Activated effector memory CD4-positive, alpha-beta T cell treated with anti-CD3 and anti-CD28 coated beads, Interleukin-2, amount 50 U/mL, for 16 hours (primary cell): ENCODE measurements around the gene CYP39A1.
"Not testable (repeated sequence)": the region's sequence is repeated elsewhere in the genome, so short reads cannot be mapped to it uniquely, and the experiment has no call there.

ENCODE experiments used
- DNase-seq: peaks from one replicate; pipeline ENCODE4 v3.0.0-alpha.2; 2020

CYP39A1 gene

DNA sequence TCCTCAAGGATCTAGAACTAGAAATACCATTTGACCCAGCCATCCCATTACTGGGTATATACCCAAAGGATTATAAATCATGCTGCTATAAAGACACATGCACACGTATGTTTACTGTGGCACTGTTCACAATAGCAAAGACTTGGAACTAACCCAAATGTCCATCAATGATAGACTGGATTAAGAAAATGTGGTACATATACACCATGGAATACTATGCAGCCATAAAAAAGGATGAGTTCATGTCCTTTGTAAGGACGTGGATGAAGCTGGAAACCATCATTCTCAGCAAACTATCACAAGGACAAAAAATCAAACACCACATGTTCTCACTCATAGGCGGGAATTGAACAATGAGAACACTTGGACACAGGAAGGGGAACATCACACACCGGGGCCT is 4.5 kb downstream of the CYP39A1 start:
- not testable (repeated sequence) for DNase-seq

DNA sequence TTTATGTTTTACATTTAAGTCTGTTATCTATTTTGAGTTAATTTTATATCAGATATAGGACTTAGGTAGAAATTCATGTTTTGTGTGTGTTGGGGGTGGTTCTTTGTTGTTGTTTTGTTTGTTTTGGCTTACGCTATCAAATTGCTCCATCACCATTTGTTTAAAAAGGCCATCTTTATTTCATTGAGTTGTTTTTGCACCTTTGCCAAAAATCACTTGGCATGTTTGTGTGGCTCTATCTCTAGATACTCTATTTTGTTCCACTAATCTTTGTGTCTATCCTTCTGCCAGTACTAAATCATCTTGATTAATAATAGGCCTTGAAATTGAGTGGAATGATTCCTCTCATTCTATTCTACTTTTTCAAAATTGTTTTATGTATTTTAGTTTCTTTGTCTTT is 7.4 kb downstream of the CYP39A1 start:
- DNase-seq = no peak

DNA sequence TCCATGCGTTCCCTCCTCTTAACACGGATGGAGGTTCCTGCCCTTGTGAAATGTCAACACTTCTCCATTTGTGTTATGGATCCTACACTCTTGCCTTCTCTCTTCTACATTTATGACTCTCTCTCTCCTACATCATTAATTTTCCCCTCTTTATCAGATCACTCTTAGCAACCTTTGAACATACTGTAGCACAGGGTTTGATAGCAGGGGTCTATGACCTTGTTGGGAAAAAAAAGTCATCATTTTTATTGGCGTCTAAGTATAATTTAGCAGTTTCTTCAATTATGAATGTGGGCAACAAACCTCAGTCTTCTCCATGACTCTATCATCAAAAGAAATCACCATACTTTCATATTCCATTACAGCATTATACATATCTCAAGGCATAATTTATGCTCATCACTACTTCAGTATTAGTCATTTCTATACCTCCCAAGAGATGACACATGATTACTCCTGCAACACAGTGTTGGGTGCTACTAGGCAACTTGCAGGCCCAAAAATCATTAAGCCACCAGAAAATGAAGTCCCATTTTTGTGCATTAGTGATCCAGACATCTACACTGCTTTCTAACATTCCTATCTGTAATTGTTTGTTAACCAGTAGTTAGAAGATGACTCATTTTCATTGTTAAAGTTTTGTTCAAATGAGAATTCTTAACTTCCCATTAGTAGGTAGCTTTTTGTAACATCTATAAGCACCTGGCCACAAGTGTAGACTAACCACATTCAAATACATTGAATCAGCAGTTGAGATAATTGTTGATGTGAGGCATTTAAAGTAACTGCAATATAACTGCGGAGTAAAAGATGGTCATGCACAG is 9.5 kb downstream of the CYP39A1 start:
- DNase-seq = no peak

DNA sequence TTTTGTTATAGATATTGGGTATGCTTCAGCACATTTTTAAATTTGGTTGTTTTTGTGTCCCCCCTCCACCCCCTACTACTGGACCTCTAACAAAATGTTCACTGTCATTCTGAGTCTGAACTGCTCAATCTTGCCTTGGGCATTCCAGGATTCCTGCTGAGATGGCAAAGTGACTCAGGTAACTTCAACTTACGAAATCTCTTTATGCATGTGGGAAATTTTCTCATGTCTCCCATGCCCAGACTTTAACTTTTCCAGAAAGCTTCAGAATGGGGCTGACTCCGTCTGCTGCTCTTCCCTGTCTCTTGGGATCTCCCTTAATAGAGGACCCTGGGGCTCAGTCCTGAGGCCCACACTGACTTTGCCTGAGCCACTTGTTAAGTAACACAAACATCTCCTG is 14.0 kb downstream of the CYP39A1 start:
- no peak for DNase-seq

DNA sequence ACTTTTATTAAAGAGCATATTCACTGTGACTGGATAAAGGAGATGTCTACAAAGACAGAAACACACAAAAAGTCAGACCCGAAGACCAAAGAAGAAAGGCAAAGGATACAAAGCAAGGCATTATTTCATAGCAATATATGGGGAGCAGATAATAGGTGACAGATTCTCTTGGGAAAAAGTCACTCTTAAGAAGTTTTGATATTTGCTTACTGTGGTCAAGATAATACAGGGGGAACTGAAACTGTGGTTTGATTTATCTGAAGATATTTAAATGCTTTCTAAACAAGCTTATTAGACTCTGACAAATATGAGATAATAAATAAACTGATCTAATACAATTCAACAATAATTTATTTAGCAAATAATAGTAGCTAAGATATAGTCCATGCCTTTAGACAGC is 14.7 kb downstream of the CYP39A1 start:
- no peak for DNase-seq

DNA sequence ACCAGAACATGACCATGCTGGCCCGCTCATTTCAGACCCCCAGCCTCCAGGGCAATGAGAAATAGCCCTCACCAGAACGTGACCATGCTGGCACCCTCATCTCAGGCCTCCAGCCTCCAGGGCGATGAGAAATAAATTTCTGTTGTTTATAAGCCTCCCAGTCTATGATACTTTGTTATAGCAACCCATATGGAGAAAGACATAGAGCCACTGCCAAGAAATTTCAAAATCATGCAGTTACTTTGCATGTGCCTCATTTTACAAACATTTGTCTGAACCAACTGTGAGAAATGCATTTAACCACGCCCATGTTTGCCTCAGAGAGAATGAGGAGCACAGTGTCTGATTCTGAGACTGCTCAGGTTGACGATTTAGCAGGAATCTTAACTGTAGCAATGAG is 15.5 kb downstream of the CYP39A1 start:
- DNase-seq = no peak

DNA sequence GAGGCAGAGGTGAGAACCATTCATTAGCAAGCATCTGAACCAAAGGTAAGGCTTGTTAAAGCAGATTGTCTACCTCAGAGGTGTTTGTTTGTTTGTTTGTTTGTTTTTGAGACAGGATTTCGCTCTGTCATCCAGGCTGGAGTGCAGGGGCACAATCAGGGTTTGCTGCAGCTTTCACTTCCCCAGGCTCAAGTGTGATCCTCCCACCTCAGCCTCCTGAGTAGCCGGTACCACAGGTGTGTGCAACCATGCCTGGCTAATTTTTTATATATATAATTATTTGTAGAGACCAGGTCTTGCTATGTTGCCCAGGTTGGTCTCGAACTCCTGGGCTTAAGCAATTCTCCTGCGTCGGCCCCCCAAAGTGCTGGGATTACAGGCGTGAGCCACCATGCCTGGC is 17.2 kb downstream of the CYP39A1 start:
- DNase-seq = no peak

DNA sequence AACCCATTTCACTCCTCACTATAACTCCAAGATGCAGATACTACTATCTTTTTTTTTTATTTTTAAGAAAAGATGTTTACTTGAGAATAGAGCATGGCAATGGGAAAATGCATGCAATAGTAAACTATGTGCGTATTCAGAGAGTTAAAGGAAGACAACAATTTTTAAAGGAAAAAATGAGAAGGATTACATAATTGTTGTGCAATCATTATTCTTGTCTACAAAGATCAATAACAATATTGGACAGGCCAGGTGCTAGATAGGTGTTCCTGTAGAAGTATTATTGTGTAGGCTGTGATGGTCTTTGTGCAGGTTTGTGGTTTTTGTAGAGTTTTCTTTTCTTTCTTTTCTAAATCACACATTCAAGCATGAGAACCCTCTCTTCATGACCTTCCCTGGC is 20.6 kb downstream of the CYP39A1 start:
- DNase-seq = no peak

DNA sequence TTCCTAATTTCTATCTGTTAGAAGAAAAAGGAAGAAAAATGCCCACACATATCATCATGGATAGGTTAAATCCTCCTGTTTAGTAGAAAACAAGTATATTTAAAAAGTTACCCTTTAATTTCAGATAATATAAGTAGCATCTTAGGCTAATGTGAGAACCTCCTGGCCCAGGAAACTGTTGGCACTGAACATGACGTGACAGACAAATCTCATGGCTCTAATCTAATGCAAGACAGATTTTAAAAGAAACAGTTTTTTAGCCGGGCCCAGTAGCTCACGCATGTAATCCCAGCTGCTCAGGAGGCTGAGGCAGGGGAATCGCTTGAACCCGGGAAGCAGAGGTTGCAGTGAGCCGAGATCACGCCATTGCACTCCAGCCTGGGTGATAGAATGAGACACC is 22.9 kb downstream of the CYP39A1 start:
- no peak for DNase-seq

DNA sequence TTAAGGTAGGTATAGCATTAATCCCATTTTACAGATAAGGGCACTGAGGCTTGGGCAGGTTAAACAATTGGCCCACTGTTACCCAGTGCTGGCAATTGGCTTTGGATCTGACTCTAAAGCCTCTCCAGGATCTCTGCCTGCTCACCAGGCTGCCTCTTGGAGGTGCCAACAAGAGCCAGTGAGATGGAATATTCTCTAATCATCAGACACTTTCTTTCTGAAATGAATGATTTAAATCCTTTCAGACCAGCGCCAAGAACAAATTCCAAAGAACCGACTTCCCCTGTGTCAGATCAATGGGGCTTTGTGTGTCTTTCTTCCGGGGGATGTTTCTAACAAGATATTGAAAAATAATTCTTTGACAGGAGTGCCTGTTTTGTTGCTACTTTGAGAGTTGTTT is 23.6 kb downstream of the CYP39A1 start:
- DNase-seq = no peak

DNA sequence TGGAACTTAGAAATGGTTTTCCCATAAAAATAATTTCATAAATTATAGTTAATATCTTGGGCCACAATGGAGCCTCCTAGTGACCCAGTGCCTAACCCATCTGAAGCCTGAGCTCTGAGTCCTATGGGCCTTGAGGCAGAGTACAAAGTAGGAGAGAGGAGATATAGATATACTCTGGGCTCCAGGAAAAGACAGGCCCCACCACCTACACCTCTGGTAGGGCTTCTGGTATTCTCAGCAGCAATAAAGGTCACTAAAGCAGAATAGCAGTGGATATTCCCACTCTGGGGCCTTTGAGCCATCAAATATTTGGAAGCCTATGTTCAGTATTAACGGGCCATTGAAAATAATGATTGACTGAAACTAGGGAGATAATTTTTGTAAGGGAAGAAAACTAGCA is 24.1 kb downstream of the CYP39A1 start:
- no peak for DNase-seq

DNA sequence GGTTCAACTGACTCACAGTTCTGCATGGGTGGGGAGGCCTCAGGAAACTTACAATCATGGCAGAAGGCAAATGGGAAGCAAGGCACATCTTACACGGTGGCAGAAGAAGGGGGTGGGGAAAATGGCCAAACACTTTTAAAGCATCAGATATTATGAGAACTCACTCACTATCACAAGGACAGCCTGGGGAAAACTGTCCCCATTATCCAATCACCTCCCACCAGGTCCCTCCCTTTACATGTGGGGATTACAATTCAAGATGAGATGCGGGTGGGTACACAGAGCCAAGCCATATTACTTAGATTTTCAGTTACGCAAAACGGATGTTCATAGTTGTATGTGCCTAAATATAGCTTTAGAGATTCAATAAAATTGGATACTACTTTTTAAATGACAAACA is 25.6 kb downstream of the CYP39A1 start:
- DNase-seq = no peak

DNA sequence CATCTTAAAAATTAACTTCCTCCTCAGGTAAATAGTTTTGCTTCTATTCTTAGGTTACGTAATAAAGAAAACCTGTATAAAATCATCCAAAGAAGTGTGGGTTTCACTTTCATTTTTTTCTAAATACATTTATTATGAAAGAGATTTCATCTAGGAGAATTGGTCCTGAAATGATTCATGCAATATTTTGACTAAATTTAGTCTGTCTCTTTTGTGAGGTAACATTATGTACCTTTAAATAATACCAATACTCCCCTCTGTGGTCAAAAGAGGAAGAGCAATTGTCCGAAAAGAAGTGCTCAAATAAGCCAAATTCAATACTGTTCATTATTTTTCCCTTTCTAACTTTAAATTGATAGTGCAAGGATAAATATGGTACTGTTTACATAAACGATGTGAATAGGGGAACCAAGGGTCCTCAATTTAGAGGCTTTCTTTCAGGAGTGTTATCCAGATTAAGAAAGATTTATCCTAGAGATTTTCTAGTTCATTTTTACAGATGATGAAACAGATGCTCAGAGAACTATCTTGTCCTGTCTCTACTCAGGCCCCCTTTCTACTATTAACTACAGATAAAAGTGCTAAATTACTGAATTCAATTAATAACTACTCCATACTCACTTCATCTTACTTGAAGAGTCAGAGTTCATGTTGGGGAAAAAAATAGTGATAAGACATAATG is 26.2 kb downstream of the CYP39A1 start:
- no peak for DNase-seq

DNA sequence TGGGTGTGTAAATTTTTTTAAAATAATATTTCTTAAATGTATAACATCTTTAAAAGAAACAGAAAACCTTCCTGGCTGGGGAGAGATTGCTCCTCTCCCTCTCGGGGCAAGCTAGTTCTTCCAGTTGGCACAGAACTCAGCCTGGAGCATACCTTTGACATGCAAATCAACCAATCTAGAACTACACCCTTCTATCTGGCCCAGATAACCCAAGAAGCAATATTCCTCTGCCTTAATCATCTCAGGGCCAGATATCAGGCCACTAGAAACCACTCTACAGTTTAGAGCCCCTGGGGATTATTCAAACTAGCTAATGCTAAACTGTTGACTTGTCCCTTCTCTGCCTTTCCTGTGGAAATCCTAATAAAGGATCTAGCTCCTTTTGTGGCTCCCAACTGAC is 33.9 kb downstream of the CYP39A1 start:
- no peak for DNase-seq

DNA sequence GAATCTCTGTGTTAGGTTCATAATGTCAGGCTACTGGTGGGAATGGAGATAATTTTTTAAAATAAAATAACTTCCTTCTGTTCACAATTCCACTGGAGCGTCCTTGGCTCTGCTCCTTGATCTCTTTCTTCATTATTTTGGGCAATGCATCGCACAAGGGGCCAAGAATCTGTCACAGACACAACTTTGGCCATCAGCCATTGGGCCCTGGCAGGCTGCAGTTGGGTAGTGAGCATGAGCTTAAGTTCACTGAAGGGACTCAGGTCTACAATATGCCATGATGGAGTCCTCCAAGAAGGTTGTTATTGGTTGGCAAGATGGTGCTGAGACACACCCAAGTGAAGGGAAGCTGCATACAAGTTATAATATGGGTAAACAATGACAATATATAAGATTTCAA is 40.0 kb downstream of the CYP39A1 start:
- no peak for DNase-seq

DNA sequence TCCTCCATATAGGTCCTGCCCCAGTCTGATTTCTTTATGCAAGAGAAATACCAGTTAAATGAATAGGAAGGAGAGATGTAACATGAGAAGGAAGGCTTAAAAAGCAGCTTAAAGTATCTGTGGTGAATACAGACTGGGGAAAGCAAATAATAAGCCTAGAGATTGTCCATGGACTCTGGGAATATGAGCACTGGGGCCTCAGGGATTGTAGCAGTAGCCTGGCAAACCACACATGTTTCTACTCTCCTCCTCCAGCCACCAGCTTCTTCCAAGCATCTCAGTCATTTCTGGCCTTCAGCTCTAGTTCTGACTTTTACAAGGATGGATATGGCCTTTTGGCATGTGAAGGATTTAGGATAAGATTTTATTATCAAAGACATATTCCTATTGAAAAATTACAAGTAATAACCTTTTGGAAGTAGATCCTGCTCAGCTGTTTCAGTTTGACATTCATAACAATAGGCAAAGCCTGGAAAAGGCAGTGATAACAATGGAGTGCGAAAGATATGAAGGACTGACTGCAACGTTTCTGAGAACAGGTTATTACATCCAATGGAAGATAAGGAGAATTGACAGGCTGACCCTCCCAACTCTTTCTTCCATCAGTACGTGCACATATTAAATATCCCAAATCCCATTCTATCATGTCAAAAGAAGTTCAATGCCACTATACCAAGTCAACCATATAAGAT is 41.6 kb downstream of the CYP39A1 start:
- no peak for DNase-seq

DNA sequence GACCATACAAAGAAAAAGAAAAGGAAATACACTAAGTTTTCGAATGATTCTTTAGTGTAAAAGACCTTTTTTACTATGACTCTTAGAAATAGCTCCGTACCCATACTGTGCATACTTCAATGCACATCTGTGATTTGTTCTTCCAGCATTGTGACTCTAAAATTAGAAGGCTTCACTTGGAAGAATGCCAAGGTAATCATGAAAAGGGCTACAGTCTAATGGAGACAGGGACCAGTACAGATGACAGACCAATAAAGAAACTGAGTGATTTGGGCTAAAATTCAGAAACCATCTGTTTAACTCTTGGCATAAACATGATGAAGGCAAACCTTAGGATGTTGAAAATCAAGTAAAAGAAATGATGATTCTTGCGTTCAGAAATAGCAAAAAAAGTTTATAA is 46.3 kb downstream of the CYP39A1 start:
- DNase-seq = no peak

DNA sequence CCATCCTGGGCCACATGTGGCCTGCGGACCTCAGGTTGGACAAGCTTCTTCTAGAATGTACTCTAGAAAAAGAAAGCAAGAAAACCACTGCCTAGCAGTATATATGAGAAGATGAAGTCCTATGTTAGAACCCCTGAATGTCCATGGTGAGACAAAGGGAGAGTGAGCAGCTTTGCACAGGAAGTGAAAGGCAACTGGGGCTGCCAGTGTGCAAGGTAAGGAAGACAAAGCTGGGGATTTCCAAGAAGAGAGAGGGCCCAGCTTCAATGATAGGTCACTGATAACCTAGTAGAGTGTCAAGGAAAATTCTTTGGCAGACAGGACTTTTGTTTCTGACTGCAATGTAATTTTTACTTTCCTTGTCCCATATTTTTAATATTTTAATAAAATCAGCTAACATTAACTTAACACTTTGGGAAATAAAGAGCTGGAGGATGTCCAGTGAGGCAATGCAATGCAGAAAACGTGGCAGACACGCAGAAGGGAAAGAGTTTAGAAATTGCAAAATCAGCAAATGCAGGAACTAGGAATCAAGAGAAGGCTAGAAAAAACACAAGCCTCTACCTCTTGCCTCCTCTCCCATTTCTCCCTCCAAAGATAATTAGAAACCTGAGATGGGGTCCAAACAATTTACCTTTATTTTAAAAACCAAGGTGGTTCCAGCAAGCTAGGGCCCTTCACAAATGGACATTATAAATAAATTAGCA is 47.4 kb downstream of the CYP39A1 start:
- DNase-seq = no peak

DNA sequence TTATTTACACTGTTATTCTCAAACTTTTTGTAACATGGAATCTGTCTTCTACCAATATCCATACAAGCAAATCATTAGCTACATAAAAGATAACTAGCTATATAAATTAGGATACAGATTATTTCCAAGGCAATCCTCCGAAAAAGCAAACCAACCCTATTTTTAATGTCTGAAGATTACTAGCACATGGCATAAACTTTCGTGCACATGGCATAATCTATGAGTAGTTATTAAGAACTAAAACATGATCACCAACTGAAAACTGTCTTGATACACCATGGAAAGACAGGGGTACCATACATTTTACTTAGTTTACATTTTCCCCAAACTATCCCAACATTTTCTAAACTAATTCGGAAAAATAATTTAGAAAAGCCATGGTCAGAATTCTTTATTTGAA is 54.4 kb downstream of the CYP39A1 start:
- DNase-seq = no peak

DNA sequence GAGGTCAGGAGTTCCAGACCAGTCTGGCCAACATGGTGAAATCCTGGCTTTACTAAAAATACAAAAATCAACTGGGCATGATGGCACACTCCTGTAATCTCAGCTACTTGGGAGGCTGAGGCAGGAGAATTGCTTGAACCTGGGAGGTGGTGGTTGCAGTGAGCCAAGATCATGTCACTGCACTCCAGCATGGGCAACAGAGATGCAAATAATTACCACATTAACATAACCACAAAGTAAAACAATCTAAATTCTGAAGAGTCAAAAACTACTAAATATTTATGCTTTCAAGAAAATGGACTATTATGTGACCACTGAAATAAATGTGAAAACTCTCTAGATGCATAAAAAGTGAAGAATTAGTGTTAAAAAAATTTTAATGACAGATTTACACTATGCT is 59.9 kb downstream of the CYP39A1 start:
- no peak for DNase-seq

DNA sequence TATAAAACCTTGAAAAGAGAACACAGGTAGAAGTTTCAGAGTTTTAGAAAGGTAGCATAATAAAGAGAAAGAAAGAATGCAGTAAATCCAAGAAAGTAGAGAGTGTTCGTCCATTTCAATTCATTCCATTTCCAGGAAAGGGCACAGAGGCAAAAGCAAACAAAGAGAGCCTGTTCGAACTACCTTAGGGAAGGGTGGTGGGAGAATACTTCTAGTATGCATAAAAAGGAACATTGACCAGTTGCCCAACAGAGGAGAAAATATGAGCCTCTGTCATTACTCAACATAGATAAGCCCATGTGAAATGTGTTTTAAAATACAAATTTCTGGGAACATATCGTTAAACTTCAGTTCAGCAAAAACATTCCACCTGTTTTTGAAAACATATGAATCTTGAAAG is 60.6 kb downstream of the CYP39A1 start:
- no peak for DNase-seq

DNA sequence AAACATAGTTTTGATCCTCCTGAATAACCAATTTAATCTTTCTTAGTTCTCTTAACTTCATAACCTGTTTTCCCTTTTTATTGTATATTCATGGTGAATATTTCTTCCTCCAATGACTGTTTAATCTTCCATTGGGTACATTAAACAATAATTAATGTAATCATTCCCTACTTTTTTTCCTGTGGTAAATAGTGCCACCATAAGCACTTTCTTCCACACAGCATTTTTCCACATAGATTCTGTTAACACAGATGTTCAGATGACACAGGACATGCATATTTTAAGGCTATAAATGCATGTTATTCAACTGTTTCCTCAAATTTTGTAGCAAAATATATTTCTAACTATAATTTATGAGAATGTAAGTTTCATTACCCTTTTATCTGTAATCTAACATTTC is 61.9 kb downstream of the CYP39A1 start:
- DNase-seq = no peak

DNA sequence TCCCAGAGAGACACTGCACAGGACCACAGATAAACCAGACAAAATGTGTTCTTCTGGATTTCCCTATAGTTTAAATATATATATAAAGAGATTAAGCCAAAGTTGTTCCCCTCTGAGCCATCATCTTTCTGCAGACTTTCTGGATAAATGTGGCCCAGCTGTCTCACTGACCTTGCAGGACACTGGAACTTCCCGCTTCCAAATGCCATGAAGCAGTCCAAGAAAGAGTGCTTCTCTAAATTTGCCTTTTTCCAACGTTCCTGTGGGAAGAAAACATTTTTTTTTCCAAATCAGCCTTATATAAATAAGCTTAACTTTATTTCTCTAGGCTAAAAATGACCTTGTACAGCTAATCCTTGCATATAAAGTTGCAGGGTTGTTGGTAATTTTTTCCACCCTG is 65.7 kb downstream of the CYP39A1 start:
- no peak for DNase-seq

DNA sequence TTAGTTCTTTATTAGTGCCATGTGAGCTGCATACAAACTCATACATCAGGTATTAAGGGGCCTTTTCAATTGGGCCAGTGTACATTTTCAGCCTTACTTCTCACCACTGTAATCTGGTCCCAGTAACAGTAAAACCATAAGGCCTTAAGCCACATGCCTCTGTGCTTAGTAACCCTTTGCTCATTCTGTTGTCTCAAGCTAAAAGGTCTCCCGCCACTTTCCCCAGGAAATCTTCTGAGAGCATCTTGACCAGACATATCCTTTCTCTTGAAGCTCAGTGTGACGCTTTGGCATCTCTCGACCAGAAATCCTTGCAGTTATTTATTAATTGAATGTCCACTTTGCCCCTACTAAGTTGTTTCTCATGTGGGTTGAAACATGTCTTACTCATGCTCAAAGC is 68.0 kb downstream of the CYP39A1 start:
- DNase-seq = no peak
